ENCODE measurements around the gene SGPP1.
"Not testable (repeated sequence)": the region's sequence is repeated elsewhere in the genome, so short reads cannot be mapped to it uniquely, and the experiment has no call there.

The SGPP1 gene

DNA sequence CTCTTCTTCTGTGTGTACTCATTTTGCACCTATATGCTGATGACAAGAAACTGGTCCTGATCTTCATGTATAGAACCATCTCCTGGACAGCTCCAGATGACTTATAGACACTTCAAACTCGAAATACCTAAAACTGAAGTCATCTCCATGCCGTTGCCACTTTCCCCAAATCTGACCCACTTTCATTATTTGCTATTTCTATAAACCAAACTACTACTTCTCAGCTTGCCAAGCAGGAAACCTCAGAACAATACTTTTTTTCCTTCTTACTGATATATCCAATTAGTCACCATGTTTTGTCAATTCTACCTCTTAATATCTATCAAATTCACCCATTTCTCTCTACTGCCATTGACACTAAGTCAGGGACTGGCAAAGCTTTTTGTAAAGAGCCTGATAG lies 14.8 kb downstream of the SGPP1 start:
- DNase-seq (ENCODE audit: low spot score): no peak
- POLR2A ChIA-PET (ENCODE audit: low non-redundant PET): no interaction called here
- no peak overlapping the region for H3K27ac ChIP-seq
- TF ChIP-seq, protein P1, sequence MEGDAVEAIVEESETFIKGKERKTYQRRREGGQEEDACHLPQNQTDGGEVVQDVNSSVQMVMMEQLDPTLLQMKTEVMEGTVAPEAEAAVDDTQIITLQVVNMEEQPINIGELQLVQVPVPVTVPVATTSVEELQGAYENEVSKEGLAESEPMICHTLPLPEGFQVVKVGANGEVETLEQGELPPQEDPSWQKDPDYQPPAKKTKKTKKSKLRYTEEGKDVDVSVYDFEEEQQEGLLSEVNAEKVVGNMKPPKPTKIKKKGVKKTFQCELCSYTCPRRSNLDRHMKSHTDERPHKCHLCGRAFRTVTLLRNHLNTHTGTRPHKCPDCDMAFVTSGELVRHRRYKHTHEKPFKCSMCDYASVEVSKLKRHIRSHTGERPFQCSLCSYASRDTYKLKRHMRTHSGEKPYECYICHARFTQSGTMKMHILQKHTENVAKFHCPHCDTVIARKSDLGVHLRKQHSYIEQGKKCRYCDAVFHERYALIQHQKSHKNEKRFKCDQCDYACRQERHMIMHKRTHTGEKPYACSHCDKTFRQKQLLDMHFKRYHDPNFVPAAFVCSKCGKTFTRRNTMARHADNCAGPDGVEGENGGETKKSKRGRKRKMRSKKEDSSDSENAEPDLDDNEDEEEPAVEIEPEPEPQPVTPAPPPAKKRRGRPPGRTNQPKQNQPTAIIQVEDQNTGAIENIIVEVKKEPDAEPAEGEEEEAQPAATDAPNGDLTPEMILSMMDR (conservative IDR thresholded peaks at IDR 0.05; ENCODE audit: low read depth): no peak
- CTCF ChIA-PET: interaction anchor here (0.7 kb wide), 1 partner anchor 325 kb away, joined by 3 read pairs; no protein-coding TSS in a partner anchor

DNA sequence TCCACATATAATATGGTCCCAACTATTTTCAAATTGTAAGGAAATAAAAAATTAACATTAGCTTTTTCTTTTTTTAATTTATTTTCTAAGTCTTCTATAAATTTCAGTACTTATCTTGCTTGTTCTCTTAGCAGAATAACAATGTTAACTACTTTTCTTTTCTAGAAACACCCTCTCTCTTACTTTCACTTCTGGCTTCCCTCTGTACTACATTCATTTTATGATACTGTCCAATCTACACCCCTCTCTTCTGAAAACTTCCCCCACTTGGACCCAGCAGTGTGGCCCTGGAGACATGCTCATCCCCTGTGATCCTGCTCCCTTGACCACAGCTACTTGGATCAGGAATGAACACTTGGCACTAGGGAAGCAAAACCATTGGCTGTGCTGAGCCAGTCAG lies 15.7 kb downstream of the SGPP1 start:
- DNase-seq (ENCODE audit: low spot score): no peak
- POLR2A ChIA-PET (ENCODE audit: low non-redundant PET): no interaction called here
- CTCF ChIA-PET: no interaction called here
- H3K27ac ChIP-seq: no peak overlapping the region
- TF ChIP-seq, protein P1 (conservative IDR thresholded peaks at IDR 0.05; ENCODE audit: low read depth): no peak

DNA sequence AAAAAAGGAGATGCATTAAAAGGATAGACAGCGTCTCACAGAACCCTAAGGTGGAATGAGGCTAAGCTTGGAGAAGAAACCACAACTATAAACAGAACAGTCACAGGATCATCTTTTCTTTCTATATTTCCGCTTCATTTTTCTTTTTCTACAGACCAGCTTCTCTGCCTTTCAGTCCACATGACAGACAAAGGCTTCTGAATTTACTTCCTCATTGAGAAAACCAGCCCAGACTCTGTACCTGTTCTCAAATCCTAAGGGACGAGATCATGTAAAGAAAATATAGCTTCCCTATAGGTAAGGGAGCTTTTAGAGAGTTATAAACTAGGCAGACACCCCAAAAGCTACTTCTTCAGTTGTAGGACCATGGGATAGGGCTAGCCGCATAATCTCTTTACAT lies 17.4 kb downstream of the SGPP1 start:
- no peak for DNase-seq (ENCODE audit: low spot score)
- H3K27ac ChIP-seq: no peak overlapping the region
- ChIA-PET POLR2A (ENCODE audit: low non-redundant PET) (no interaction called here), CTCF (interaction anchor here (0.6 kb wide), 1 partner anchor 593 kb away, joined by 3 read pairs; no protein-coding TSS in a partner anchor)
- TF ChIP-seq, protein P1 (conservative IDR thresholded peaks at IDR 0.05; ENCODE audit: low read depth): no peak

DNA sequence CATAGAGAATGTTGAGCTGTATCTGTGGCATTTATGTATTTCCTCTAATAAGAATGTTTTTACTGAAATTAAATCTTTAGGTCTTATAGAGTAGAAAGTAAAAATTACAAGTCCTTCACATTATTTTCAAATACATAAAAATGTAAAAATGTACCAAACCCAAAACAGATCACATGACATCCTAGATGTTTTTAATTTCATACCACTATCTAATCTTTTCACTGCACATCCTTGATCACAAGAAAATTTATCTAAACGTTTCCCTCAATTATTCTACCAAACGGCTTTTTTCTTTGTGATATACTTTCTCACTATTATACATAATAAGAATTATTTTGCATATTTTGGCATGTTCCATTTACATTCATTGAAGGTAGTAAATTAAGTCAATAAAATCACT lies 18.3 kb downstream of the SGPP1 start:
- TF ChIP-seq, protein P1 (conservative IDR thresholded peaks at IDR 0.05; ENCODE audit: low read depth): no peak
- POLR2A ChIA-PET (ENCODE audit: low non-redundant PET): no interaction called here

DNA sequence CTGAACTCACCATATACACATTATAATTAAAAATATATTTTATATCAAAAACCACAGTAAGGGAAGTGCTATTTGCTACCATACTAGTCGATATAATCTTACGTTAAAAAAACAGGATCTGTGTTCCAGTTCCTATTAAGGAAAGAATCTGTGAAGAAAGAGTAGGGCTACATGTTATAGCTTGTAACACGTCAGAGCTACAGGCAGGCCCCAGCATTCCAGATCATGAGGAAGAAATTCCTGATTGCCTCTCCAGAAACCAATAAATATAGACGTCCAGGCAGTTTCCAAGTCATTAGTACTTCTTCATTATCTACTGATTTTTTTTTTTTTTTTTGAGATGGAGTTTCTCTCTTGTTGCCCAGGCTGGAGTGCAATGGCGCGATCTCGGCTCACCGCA lies 20.6 kb downstream of the SGPP1 start:
- POLR2A ChIA-PET (ENCODE audit: low non-redundant PET): no interaction called here
- CTCF ChIA-PET: no interaction called here
- TF ChIP-seq, protein P1 (conservative IDR thresholded peaks at IDR 0.05; ENCODE audit: low read depth): no peak
- peak; percentile 52 for DNase-seq (ENCODE audit: low spot score)
- H3K27ac ChIP-seq: no peak overlapping the region

More for the DNA sequence above, 18.3 kb downstream of the SGPP1 start:
- DNase-seq (ENCODE audit: low spot score): no peak
- H3K27ac ChIP-seq: no peak overlapping the region
- CTCF ChIA-PET: interaction anchor here (0.6 kb wide), 1 partner anchor 1152 kb away, joined by 3 read pairs; no protein-coding TSS in a partner anchor

DNA sequence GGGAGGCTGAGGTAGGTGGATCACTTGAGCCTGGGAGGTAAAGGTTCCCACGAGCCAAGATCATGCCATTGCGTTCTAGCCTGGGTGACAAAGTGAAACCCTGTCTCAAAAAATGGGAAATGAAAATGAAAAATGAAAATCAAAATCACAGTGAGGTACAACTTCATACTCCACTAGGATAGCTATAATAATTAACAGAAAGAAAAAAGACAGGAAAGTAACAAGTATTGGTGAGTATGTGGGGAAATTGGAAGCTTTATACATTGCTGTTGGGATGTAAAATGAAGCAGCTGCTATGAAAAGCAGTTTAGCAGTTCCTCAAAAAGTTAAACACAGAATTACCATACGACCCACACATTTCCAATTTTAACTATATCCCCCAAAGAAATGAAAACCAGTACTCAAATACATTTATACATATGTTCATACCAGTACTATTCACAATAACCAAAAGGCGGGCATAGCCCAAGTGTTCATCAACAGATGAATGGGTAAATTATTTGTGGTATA lies 22.2 kb downstream of the SGPP1 start:
- TF ChIP-seq, protein P1 (conservative IDR thresholded peaks at IDR 0.05; ENCODE audit: low read depth): no peak
- DNase-seq (ENCODE audit: low spot score): no peak
- ChIA-PET POLR2A (ENCODE audit: low non-redundant PET) (no interaction called here), CTCF (no interaction called here)
- H3K27ac ChIP-seq: no peak overlapping the region

DNA sequence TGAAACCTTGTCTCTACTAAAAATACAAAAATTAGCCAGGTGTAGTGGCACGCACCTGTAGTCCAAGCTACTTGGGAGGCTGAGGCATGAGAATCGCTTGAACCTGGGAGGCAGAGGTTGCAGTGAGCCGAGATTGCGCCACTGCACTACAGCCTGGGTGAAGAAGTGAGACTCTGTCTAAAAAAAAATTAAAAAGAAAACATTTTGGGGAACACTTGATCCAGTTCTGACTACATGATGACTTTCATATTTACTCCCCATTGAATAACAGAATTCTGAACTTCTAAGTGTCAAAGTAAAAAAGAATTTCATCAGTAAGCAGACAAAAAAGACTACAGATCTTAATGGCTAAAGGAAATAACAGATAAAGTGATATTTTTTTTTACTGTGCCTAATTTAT lies 25.3 kb downstream of the SGPP1 start:
- H3K27ac ChIP-seq; DNase-seq (ENCODE audit: low spot score); POLR2A ChIA-PET (ENCODE audit: low non-redundant PET): not testable (repeated sequence)
- CTCF ChIA-PET: interaction anchor here (0.6 kb wide), 1 partner anchor 1190 kb away, joined by 3 read pairs; no protein-coding TSS in a partner anchor
